ENCODE data around the gene SEMA3E.

DNA sequence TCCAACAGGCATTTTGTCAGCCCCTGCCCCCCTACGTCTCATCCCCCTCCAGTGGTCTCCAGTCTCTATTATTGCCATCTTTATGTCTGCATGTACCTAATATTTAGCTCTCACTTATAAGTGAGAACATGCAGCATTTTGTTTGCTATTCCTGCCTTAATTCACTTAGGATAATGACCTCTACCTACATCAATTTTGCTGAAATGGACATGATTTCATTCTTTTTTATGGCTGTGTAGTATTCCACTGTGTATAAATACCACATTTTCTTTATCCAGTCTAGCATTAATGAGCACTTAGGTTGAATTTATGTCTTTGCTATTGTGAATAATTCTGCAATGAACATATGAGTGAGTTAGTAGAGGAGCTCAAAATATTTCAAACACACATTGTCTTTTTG is 229.9 kb downstream of the SEMA3E start:
- TF ChIP-seq, protein P1, sequence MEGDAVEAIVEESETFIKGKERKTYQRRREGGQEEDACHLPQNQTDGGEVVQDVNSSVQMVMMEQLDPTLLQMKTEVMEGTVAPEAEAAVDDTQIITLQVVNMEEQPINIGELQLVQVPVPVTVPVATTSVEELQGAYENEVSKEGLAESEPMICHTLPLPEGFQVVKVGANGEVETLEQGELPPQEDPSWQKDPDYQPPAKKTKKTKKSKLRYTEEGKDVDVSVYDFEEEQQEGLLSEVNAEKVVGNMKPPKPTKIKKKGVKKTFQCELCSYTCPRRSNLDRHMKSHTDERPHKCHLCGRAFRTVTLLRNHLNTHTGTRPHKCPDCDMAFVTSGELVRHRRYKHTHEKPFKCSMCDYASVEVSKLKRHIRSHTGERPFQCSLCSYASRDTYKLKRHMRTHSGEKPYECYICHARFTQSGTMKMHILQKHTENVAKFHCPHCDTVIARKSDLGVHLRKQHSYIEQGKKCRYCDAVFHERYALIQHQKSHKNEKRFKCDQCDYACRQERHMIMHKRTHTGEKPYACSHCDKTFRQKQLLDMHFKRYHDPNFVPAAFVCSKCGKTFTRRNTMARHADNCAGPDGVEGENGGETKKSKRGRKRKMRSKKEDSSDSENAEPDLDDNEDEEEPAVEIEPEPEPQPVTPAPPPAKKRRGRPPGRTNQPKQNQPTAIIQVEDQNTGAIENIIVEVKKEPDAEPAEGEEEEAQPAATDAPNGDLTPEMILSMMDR (IDR thresholded peaks at IDR 0.05): no peak
- TF ChIP-seq POLR2A (IDR thresholded peaks at IDR 0.05): no peak
